ENCODE measurements around the gene TTK.
"Not testable (repeated sequence)": the region's sequence is repeated elsewhere in the genome, so short reads cannot be mapped to it uniquely, and the experiment has no call there.

TTK gene

DNA sequence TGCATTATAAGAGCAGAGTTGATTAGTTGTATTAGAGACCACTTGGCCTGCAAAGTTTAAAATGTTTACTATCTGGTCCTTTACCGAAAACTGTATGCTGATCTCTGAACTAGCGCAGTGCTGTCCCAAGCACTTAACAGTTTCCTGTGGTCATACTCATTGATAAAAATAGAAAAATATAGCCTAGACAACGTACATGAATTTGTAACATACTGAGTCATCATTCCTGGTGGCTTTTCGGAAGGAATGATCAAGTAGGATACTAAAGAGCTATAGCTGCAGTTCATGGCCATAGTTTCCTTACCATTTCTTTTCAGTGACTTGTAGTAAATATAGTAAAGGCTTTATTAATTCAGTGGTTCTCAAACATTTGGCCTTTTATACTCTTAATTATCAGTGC lies 18.4 kb downstream of the TTK start:
- DNase-seq: no peak

DNA sequence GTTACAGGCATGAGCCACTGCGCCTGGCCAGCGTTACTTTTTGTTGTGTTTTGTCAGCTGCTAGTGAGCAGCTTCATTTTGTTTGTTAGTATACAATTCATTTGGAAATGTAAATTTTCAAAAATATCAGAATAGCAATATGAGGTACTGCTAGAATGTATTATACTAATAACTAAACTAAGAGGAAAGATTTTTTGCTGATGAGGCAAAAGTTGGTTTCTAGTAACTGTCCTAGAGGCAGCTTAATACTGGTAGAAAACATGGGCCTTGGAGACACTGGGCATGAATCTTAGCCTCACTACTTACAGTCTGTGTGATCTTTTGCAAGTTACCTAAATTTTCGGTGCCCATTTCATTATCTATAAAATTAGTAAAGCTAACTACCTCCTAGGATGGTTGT lies 24.1 kb downstream of the TTK start:
- DNase-seq: no peak

DNA sequence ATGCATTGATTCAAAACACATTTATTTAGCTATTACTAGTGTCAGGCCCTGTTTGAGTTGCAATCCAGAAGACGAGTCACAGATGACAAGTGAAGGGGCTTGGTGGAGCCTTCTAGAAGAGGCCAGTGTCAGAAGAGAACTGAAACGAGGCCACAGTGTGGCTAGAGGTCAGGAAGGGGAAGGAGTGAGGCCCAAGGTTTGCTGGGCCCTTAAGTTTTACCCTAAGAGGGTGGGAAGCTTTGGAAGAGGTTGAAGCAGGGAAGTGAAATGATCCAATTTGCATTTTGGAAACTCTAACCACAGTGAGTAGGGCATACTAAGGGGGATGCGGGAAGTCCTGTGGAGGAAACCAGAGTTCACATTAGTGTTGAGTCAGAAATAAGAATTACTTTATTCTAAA lies 25.0 kb downstream of the TTK start:
- DNase-seq: no peak

DNA sequence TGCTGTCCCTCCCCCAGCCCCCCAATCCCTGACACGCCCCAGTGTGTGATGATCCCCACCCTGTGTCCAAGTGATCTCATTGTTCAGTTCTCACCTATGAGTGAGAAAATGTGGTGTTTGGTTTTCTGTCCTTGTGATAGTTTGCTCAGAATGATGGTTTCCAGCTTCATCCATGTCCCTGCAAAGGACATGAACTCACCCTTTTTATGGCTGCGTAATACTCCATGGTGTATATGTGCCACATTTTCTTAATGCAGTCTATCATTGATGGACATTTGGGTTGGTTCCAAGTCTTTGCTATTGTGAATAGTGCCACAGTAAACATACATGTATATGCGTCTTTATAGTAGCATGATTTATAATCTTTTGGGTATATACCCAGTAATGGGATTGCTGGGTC lies 43.8 kb downstream of the TTK start:
- not testable (repeated sequence) for DNase-seq

DNA sequence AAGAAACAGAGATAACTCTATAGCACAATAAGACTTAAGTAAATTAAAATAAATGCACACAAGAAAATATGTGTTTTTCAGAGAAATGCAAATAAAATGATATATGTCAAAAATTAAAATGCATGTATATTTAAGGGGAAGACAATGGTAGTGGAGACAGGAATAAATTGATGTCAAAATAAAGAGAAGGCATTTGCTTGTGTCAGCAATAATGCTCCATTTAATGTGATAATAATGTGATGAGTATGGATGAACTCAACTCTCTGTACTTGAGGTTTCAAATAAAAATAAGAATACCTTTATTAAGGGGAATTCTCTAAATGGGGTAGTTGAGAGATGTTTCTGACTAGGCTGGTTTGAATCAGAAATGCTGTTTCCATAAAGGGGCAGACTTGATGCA lies 56.3 kb downstream of the TTK start:
- DNase-seq: no peak

DNA sequence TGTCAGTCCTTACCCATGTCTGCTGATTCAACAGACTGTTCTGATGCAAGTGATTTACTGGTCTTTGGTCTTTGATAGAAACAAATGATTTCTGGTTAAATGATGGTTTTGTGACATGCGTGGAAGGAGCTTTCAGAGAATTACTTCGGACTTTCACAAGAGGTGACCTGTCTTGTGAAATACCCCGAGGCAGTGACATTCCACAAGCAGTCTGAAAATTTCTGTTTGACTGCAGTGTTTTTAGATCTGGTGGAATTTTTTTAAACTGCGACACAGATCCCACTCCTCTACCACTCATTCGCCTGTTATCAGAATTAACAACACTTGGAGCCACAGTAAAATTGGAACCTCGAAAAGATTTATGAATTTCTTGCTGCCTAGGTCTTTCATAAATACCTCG lies 63.7 kb downstream of the TTK start:
- DNase-seq: not testable (repeated sequence)

DNA sequence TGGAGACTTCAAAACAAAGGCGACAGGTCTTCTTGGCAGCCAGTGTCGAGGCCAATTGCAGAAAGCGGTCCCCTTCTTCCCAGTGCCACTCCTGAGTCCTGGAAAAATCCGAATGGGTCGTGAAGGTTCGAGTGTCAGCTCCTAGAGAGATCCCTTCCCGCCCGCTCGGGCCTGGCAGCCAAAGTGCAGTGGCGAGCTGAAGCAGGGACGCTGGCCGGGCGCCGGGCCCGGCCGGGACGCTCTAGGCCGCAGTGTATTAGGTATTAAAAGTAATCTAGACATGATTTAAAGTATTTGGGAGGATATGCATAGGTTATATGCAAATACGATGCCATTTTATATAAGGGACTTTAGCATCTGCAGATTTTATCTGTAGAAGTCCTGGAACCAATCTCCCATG lies 66.0 kb downstream of the TTK start:
- DNase-seq: not testable (repeated sequence)

DNA sequence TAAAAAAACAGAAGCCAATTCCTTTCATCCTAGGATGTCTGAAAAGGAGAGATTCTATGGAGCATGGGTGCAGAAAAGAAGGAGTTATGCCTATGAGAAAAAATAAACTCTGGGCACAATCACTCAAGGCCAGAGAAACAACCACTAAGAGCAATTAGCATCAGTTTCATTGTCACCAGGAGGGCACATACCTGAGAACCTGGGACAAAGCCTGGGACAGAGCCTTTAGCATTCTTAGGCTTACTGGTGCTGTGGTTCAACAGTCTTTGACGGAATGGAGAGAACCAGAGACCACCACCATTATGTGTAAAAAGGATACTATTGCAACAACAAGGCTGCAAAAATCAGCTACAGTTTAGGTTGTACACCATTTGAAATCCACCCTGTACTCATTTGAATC lies 72.6 kb downstream of the TTK start:
- DNase-seq: no peak

DNA sequence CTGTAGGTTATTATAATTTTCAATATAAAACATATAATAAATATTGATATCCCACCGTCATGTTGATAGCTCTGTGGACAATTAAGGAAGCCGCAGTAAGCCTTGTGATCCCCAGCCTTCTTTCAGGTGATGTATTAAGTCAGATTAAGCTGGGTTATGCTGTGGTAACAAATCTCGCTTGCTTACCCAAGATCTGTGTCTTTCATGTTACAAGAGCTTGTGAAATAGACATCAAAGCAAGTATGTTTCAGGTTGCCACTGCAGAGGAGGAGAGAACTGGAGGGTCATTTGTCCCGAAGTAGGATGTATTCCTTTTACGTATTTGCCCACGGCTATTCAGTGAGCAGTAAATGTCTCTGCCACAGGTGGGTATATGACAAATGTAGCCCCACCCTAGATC lies 84.2 kb downstream of the TTK start:
- no peak for DNase-seq

DNA sequence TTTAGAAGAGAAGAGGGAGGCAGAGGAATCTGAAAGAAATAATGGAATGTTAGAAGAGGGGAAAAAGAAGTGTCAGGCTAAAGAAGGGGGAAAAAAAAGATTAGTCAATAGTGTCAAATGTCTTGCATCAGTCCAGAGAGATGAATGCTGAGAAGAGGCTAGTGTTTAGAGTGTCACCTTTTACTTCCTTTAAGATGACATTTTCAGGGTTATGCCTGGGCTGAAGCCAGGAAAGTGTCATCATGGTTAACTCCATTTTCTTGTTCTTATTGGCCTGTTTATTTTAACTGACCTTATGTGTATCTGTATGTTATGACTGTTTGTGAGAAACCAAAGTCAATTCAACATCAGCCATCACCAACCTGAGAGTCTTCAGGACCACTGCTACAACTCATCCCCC lies 87.1 kb downstream of the TTK start:
- no peak for DNase-seq

Measured in effector CD4-positive, alpha-beta T cell (primary cell).